DND-41 (cell line): ENCODE results near the gene RAB7A.

Experiments used
- ATAC-seq: fragments of 200-7000 bp; cut with Tn5 transposase; 3 replicates; pipeline ENCODE4 v1.9.1; 2021; ENCODE audit warnings: low read depth; ENCODE audit not compliant: insufficient read depth
- DNase-seq: peaks from one replicate; pipeline ENCODE4 v3.0.0-alpha.2; 2020
- H2AFZ ChIP-seq: 2 replicates; pipeline ENCODE4 v1.6.0; 2012; ENCODE audit warnings: low read depth, low read length
- H3K27ac ChIP-seq: 2 replicates; pipeline ENCODE4 v1.5.1; 2012; ENCODE audit warnings: low read length, inconsistent platforms
- H3K27me3 ChIP-seq: fragments of 200-600 bp; sonication (generic); 2 replicates; pipeline ENCODE4 v1.6.0; 2012; ENCODE audit warnings: low read length, mild to moderate bottlenecking, inconsistent platforms; ENCODE audit not compliant: insufficient read depth, poor library complexity
- H3K36me3 ChIP-seq: 2 replicates; pipeline ENCODE4 v1.5.1; 2012; ENCODE audit warnings: low read length, inconsistent platforms; ENCODE audit not compliant: insufficient read depth
- H3K4me1 ChIP-seq: 2 replicates; pipeline ENCODE4 v1.5.1; 2012; ENCODE audit warnings: mild to moderate bottlenecking, low read length; ENCODE audit not compliant: insufficient read depth
- H3K4me2 ChIP-seq: 2 replicates; pipeline ENCODE4 v1.6.0; 2012; ENCODE audit warnings: mild to moderate bottlenecking, moderate library complexity, low read length, inconsistent platforms; ENCODE audit not compliant: insufficient read depth
- H3K4me3 ChIP-seq, 2 experiments: fragments of 200-600 bp in 1 of 2; shearing (Covaris generic) in 1 of 2; 2 replicates each; pipeline ENCODE4 v1.5.1; 2012 to 2016; ENCODE audit warnings: inconsistent platforms in 2 of 2, low read length in 2 of 2, mild to moderate bottlenecking in 2 of 2, low read depth in 1 of 2, moderate library complexity in 1 of 2
- H3K79me2 ChIP-seq: 2 replicates; pipeline ENCODE4 v1.6.0; 2012; ENCODE audit warnings: low read length, inconsistent platforms; ENCODE audit not compliant: insufficient read depth
- H3K9ac ChIP-seq: 2 replicates; pipeline ENCODE4 v1.6.0; 2012; ENCODE audit warnings: low read depth, mild to moderate bottlenecking, inconsistent platforms, low read length, moderate library complexity
- H3K9me3 ChIP-seq: 2 replicates; pipeline ENCODE4 v1.5.1; 2012; ENCODE audit warnings: low read length, moderate library complexity, mild to moderate bottlenecking, inconsistent platforms; ENCODE audit not compliant: insufficient read depth, severe bottlenecking
- H4K20me1 ChIP-seq: 2 replicates; pipeline ENCODE4 v1.6.0; 2012; ENCODE audit warnings: low read length; ENCODE audit not compliant: insufficient read depth
- CTCF ChIP-seq: IDR thresholded peaks from 2 replicates; pipeline ENCODE4 v1.5.1; 2012; ENCODE audit warnings: borderline replicate concordance, low read length, moderate library complexity, mild to moderate bottlenecking; ENCODE audit not compliant: poor library complexity, severe bottlenecking; ENCODE audit errors: extremely low read depth
- EZH2 ChIP-seq: IDR thresholded peaks from 3 replicates; pipeline ENCODE4 v1.6.1; 2012; ENCODE audit warnings: borderline replicate concordance, low read depth, mild to moderate bottlenecking, moderate library complexity, low read length, inconsistent platforms; ENCODE audit not compliant: severe bottlenecking

The RAB7A gene

DNA sequence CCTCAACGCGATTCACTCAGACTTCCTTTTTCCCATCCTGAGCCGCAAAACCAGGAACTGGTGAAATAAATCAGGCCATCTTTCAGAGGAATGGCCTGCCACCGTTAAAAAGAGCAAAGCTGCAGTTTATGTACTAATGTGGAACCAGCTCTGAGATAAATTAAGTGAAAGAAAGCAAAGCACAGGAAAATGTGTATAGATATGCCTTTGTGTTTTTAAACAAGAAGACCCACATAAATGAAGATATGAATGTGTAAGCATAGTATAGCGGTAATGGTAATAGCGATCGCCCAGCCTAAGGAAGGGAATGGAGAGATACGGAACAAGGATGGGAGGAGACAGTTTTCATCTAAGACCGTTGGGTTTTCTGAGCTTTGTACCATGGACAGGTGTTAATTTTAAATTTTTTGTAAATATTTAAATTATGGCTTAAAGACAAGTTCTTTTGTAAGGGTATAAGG, 44.6 kb upstream of the RAB7A start:
- H3K36me3 ChIP-seq, result no peaks in the 10 kb centered on the region
- peaks cover 7% of the 10 kb centered on the region; the same call in 1 of the 2 replicates for H3K79me2 ChIP-seq
- peak overlapping the region; percentile 66 for H3K4me2 ChIP-seq
- no peak for DNase-seq
- H3K4me3 ChIP-seq, result peak overlapping the region; percentile 31 to 70
- H3K4me1 ChIP-seq, result peaks cover 20% of the 10 kb centered on the region
- no peaks in the 10 kb centered on the region for H4K20me1 ChIP-seq
- H2AFZ ChIP-seq, result peak overlapping the region; percentile 91
- no peaks in the 10 kb centered on the region for H3K9me3 ChIP-seq
- no peaks in the 10 kb centered on the region for H3K27me3 ChIP-seq
- TF ChIP-seq CTCF (no peak), EZH2 (no peak)
- no peak for ATAC-seq
- peak overlapping the region; percentile 73 for H3K9ac ChIP-seq
- peak overlapping the region; percentile 98 for H3K27ac ChIP-seq

DNA sequence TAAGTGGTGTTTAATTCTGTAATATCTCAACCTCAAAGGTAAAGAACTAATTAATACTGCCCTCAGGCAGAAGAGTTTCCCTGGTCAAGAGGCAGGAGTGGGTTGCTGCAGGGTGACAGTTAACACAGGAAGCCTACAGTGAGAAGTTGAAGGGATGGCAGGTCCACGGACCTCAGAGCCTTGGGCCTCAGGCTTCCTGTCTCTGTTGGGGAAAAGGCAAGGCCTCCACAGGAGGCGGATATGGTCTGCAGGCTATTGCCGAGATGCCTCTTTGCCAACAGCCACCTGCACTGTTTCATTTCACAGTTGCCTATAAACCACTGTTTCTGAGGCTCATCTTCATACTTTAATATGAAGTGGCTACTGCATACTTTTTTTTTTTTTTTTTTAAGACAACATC, 42.0 kb upstream of the RAB7A start:
- no peaks in the 10 kb centered on the region for H3K27me3 ChIP-seq
- peak; percentile 15 for DNase-seq
- no peak overlapping the region for H3K27ac ChIP-seq
- no peak overlapping the region for H2AFZ ChIP-seq
- TF ChIP-seq EZH2 (no peak), CTCF (no peak)
- no peak for ATAC-seq
- H3K4me2 ChIP-seq, result no peak overlapping the region
- H3K9me3 ChIP-seq, result no peaks in the 10 kb centered on the region
- peaks cover 7% of the 10 kb centered on the region; the same call in 1 of the 2 replicates for H3K79me2 ChIP-seq
- no peak overlapping the region for H3K4me3 ChIP-seq
- H3K9ac ChIP-seq, result no peak overlapping the region
- no peaks in the 10 kb centered on the region for H4K20me1 ChIP-seq
- H3K4me1 ChIP-seq, result peaks cover 20% of the 10 kb centered on the region
- H3K36me3 ChIP-seq, result no peaks in the 10 kb centered on the region

- H3K9ac ChIP-seq, result no peak overlapping the region
- no peak for TF ChIP-seq CTCF
- no peak for TF ChIP-seq EZH2
- H4K20me1 ChIP-seq, result no peaks in the 10 kb centered on the region
- DNase-seq (no peak), ATAC-seq (no peak)
- no peak overlapping the region for H3K4me2 ChIP-seq
- H3K27me3 ChIP-seq, result no peaks in the 10 kb centered on the region
- H2AFZ ChIP-seq, result no peak overlapping the region
- no peak overlapping the region for H3K27ac ChIP-seq
- H3K9me3 ChIP-seq, result no peaks in the 10 kb centered on the region
- H3K4me1 ChIP-seq, result peaks cover 12% of the 10 kb centered on the region
- H3K79me2 ChIP-seq, result peaks cover 7% of the 10 kb centered on the region; the same call in 1 of the 2 replicates
- no peak overlapping the region for H3K4me3 ChIP-seq
- H3K36me3 ChIP-seq, result no peaks in the 10 kb centered on the region
Measured at GRCh38 chr3:128684986-128685726, 40.8 kb upstream of the RAB7A start.
